Glutamatergic neuron (in vitro differentiated cells): Measurements from ENCODE around the gene RICTOR. TPM values are rescaled to one million over a fixed set of nuclear protein-coding genes. Genes with fewer than 3 reads are reported as not detected.
A peak's percentile ranks its signal among the peaks of the same experiment; 100 is the strongest.

ENCODE experiments used
- DNase-seq: peaks from one replicate; pipeline ENCODE4 v3.0.0; 2022
- H3K27ac Mint-ChIP-seq: one replicate; pipeline ENCODE4 v1.8.0; 2020; ENCODE audit warnings: mild to moderate bottlenecking, mixed read lengths, inconsistent platforms; ENCODE audit not compliant: unreplicated experiment
- H3K27me3 Mint-ChIP-seq: one replicate; pipeline ENCODE4 v1.8.0; 2020; ENCODE audit warnings: mild to moderate bottlenecking, moderate library complexity, mixed read lengths, inconsistent platforms; ENCODE audit not compliant: unreplicated experiment
- H3K36me3 Mint-ChIP-seq: one replicate; pipeline ENCODE4 v1.8.0; 2020; ENCODE audit warnings: mild to moderate bottlenecking, mixed read lengths, inconsistent platforms; ENCODE audit not compliant: unreplicated experiment
- H3K4me1 Mint-ChIP-seq: one replicate; pipeline ENCODE4 v1.8.0; 2020; ENCODE audit warnings: mild to moderate bottlenecking, low read depth, mixed read lengths, inconsistent platforms; ENCODE audit not compliant: unreplicated experiment
- H3K4me3 Mint-ChIP-seq: one replicate; pipeline ENCODE4 v1.8.0; 2020; ENCODE audit warnings: mild to moderate bottlenecking, mixed read lengths, inconsistent platforms; ENCODE audit not compliant: unreplicated experiment
- H3K9me3 Mint-ChIP-seq: one replicate; pipeline ENCODE4 v1.8.0; 2020; ENCODE audit warnings: mild to moderate bottlenecking, moderate library complexity, mixed read lengths, inconsistent platforms; ENCODE audit not compliant: unreplicated experiment
- CTCF ChIP-seq: fragments of 200-600 bp; sonication (generic); IDR thresholded peaks from one replicate; pipeline ENCODE4 v1.5.0; 2021; ENCODE audit not compliant: partially characterized antibody, unreplicated experiment
- total RNA-seq: library from RNA; stranded (reverse); fragmentation: NEBNext Ultra II Directional; extraction: Animal tissue kit (Norgen Biotek cat#: 25700); gene quantifications from one replicate; pipeline ENCODE4 v1.2.1, GENCODE V29; 2021; ENCODE audit not compliant: unreplicated experiment

RICTOR gene
- total RNA-seq, 1 donor from 2014 or later = 39.3 TPM

GRCh38 chr5:39118638-39119037, 44.4 kb upstream of the RICTOR start:
- no peak for TF ChIP-seq CTCF
- DNase-seq = no peak

DNA sequence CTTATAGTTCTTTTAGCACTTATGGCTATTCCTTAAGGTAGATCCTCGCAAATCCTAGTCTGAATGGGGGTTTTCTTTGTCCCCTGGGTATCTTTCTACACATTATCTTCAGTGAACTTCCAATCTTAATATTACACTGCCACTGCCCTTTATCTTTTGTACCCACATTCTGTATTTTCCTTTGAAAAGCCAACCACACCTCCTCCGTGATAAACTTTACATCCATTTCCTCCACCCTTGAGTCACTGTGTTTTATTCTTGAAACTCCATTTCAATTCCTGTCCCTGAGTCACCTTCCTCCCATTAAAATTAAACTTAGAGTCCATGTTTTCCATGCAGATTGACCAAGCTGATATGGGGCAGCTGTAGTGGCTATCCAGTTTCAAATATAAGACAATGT, 43.2 kb upstream of the RICTOR start:
- H3K27me3 Mint-ChIP-seq = no peaks in the 10 kb centered on the region
- peaks cover 2% of the 10 kb centered on the region for H3K4me1 Mint-ChIP-seq
- H3K4me3 Mint-ChIP-seq = no peak overlapping the region
- peak overlapping the region; percentile 3 for H3K27ac Mint-ChIP-seq
- no peaks in the 10 kb centered on the region for H3K9me3 Mint-ChIP-seq
- no peaks in the 10 kb centered on the region for H3K36me3 Mint-ChIP-seq
- TF ChIP-seq CTCF = no peak
- DNase-seq = no peak

More at GRCh38 chr5:39118638-39119037, 44.4 kb upstream of the RICTOR start:
- H3K27ac Mint-ChIP-seq = no peak overlapping the region
- no peaks in the 10 kb centered on the region for H3K27me3 Mint-ChIP-seq
- peaks cover 2% of the 10 kb centered on the region for H3K4me1 Mint-ChIP-seq
- H3K4me3 Mint-ChIP-seq = no peak overlapping the region
- H3K36me3 Mint-ChIP-seq = no peaks in the 10 kb centered on the region
- H3K9me3 Mint-ChIP-seq = no peaks in the 10 kb centered on the region

- Mint-ChIP-seq H3K27ac (no peak overlapping the region), H3K4me3 (no peak overlapping the region), H3K4me1 (peaks cover 2% of the 10 kb centered on the region), H3K36me3 (no peaks in the 10 kb centered on the region), H3K27me3 (no peaks in the 10 kb centered on the region), H3K9me3 (no peaks in the 10 kb centered on the region)
- no peak for DNase-seq
- no peak for TF ChIP-seq CTCF
Measured at GRCh38 chr5:39116344-39117170, 42.4 kb upstream of the RICTOR start.

GRCh38 chr5:39115644-39116343, 41.6 kb upstream of the RICTOR start:
- no peak for DNase-seq
- Mint-ChIP-seq H3K36me3 (no peaks in the 10 kb centered on the region), H3K4me3 (no peak overlapping the region), H3K27me3 (no peaks in the 10 kb centered on the region), H3K4me1 (peaks cover 2% of the 10 kb centered on the region), H3K27ac (no peak overlapping the region), H3K9me3 (no peaks in the 10 kb centered on the region)
- no peak for TF ChIP-seq CTCF

DNA sequence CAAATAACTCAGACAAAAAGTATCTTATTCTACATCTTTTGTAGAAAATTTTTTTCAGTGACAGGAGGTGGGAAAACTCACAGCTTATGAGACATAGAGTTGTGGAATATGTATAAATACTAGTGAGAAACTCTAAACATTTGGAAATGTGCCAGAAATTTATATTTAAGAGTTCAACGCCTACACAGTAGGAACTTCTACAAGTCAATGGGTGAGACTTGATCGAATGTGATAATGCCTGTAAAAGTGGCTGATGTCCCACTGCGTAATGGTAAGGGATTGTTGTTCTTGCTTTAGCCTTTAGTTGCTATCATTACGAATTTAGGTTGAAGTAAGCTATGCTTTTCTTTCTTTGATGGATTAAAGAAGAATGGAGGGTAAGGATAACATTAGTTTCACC, 40.0 kb upstream of the RICTOR start:
- Mint-ChIP-seq H3K4me3 (no peak overlapping the region), H3K36me3 (no peaks in the 10 kb centered on the region), H3K27ac (no peak overlapping the region), H3K27me3 (no peaks in the 10 kb centered on the region), H3K4me1 (peaks cover 6% of the 10 kb centered on the region), H3K9me3 (no peaks in the 10 kb centered on the region)
- no peak for DNase-seq
- no peak for TF ChIP-seq CTCF
